ENCODE measurements around the gene REXO1. TPM values are rescaled to one million over a fixed set of nuclear protein-coding genes. Genes with fewer than 3 reads are reported as not detected.

REXO1 gene
- total and polyA plus RNA-seq, 2 donors from 2014 or later, result 12.1 to 36.8 TPM

DNA sequence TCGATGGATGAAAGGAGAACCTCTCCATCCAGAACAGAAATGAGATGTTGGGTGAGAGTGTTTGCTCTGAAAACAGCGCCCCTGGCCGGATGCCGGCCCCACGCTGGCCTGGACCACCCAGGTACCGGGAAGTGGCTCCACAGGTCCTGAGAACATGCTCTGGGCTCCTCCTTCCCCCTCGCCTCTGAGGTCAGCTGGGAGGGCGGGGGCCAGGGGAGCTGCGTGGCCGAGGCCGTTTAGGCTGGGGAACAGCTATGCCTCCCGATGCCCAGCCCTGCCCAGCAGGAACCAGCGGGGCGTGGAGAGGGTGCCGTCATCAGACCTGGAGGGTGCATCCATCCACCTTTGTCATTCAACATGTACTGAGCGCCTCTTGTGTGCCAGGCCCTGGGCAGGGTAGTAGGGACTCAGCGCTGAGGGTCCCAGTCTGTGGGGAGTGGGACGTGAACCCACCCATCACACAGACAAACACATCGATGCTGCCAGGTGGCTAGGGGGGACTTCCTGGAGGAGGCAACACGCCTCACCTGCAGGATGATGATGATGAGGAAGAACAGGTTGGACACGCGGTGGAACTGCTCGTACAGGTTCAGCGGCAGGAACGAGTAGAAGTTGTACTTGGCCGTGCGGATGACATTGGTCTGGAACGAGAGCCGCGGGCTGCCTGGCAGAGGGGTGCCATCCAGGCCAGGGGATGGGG, 40.4 kb downstream of the REXO1 start:
- Histone ChIP-seq H3K4me3 (ENCODE audit: low read length in 3 of 3) (no peak overlapping the region), H3K27me3 (ENCODE audit: control insufficient read depth, insufficient read depth, low read length) (no peaks in the 10 kb centered on the region), H3K4me1 (ENCODE audit: control insufficient read depth in 2 of 3, insufficient read depth in 2 of 3, low read depth in 1 of 3, low read length in 3 of 3) (peaks cover 0 to 2% (median 0%) of the 10 kb centered on the region in 3 donors), H3K9me3 (ENCODE audit: control insufficient read depth in 2 of 3, insufficient read depth in 1 of 3, low read length in 3 of 3) (no peaks in the 10 kb centered on the region), H3K27ac (ENCODE audit: low read depth in 2 of 2, low read length in 2 of 2) (no peak overlapping the region), H3K9ac (ENCODE audit: low read length in 3 of 3) (no peak overlapping the region), H3K36me3 (ENCODE audit: control insufficient read depth in 2 of 3, insufficient read depth in 3 of 3, low read length in 3 of 3) (no peaks in the 10 kb centered on the region)
- TF ChIP-seq, protein P1, sequence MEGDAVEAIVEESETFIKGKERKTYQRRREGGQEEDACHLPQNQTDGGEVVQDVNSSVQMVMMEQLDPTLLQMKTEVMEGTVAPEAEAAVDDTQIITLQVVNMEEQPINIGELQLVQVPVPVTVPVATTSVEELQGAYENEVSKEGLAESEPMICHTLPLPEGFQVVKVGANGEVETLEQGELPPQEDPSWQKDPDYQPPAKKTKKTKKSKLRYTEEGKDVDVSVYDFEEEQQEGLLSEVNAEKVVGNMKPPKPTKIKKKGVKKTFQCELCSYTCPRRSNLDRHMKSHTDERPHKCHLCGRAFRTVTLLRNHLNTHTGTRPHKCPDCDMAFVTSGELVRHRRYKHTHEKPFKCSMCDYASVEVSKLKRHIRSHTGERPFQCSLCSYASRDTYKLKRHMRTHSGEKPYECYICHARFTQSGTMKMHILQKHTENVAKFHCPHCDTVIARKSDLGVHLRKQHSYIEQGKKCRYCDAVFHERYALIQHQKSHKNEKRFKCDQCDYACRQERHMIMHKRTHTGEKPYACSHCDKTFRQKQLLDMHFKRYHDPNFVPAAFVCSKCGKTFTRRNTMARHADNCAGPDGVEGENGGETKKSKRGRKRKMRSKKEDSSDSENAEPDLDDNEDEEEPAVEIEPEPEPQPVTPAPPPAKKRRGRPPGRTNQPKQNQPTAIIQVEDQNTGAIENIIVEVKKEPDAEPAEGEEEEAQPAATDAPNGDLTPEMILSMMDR (IDR thresholded peaks at IDR 0.05; ENCODE audit: borderline replicate concordance, extremely low read depth, insufficient read depth), result no peak
- no peak for FAIRE-seq
- intact Hi-C loops (cut with DNase I), result no loop called here
- peak in 3 of 5 donors; percentile 42 to 49 (median 45) for DNase-seq

DNA sequence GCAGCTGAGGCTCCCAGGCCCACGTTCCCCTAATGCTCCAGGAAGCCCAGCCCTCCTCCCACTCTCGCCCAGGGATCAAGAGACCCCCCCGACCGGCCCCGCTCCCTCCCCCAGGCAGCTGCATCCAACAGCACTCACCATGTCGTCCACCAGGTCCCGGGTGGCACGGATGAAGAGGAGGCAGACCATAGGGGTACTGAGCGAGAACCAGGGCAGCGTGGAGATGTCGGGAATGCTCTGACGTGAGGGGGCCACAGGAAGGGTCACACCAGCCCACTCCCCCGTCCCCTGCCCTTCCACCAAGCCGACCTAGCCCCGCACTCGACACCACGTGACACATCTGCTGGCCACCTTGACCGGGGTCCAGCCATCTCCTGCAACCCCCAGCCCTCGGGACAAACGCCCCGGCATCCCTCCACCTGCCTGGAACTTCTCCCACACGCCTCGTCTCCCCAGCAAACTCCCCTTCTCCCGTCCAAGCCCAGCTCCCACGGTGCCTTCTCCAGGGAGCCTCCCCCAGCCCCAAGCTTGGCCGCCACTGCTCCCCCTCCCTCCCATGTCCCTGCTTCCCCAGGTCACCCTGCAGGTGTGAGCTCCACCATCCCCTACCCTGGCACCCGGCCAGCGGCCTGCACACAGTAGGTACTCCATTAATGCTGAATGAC, 41.1 kb downstream of the REXO1 start:
- Histone ChIP-seq H3K27ac (ENCODE audit: low read depth in 2 of 2, low read length in 2 of 2) (no peak overlapping the region), H3K27me3 (ENCODE audit: control insufficient read depth, insufficient read depth, low read length) (no peaks in the 10 kb centered on the region), H3K9ac (ENCODE audit: low read length in 3 of 3) (no peak overlapping the region), H3K4me3 (ENCODE audit: low read length in 3 of 3) (no peak overlapping the region), H3K36me3 (ENCODE audit: control insufficient read depth in 2 of 3, insufficient read depth in 3 of 3, low read length in 3 of 3) (no peaks in the 10 kb centered on the region), H3K4me1 (ENCODE audit: control insufficient read depth in 2 of 3, insufficient read depth in 2 of 3, low read depth in 1 of 3, low read length in 3 of 3) (no peaks in the 10 kb centered on the region), H3K9me3 (ENCODE audit: control insufficient read depth in 2 of 3, insufficient read depth in 1 of 3, low read length in 3 of 3) (no peaks in the 10 kb centered on the region)
- FAIRE-seq (no peak), DNase-seq (peak in 1 of 5 donors; percentile 58)
- TF ChIP-seq, protein P1 (IDR thresholded peaks at IDR 0.05; ENCODE audit: borderline replicate concordance, extremely low read depth, insufficient read depth), result no peak
- intact Hi-C loops (cut with DNase I), result no loop called here

GRCh38 chr19:1806184-1807029, 41.9 kb downstream of the REXO1 start:
- Histone ChIP-seq H3K4me3 (ENCODE audit: low read length in 3 of 3) (no peak overlapping the region), H3K27me3 (ENCODE audit: control insufficient read depth, insufficient read depth, low read length) (no peaks in the 10 kb centered on the region), H3K9me3 (ENCODE audit: control insufficient read depth in 2 of 3, insufficient read depth in 1 of 3, low read length in 3 of 3) (no peaks in the 10 kb centered on the region), H3K27ac (ENCODE audit: low read depth in 2 of 2, low read length in 2 of 2) (no peak overlapping the region), H3K36me3 (ENCODE audit: control insufficient read depth in 2 of 3, insufficient read depth in 3 of 3, low read length in 3 of 3) (no peaks in the 10 kb centered on the region), H3K4me1 (ENCODE audit: control insufficient read depth in 2 of 3, insufficient read depth in 2 of 3, low read depth in 1 of 3, low read length in 3 of 3) (no peaks in the 10 kb centered on the region), H3K9ac (ENCODE audit: low read length in 3 of 3) (no peak overlapping the region)
- TF ChIP-seq, protein P1 (IDR thresholded peaks at IDR 0.05; ENCODE audit: borderline replicate concordance, extremely low read depth, insufficient read depth), result no peak
- DNase-seq (no peak), FAIRE-seq (no peak)
- intact Hi-C loops (cut with DNase I), result no loop called here
